HG03558 (cell line): ENCODE data around the gene CD82.

Source experiments
- ATAC-seq: cut with Tn5 transposase; IDR thresholded peaks from one replicate; pipeline ENCODE4 v1.9.1; 2021; ENCODE audit warnings: moderate number of reproducible peaks; ENCODE audit not compliant: unreplicated experiment; ENCODE audit errors: extremely low read depth

The CD82 gene

GRCh38 chr11:44596525-44597276 lies 31.2 kb downstream of the CD82 start:
- ATAC-seq: no peak

GRCh38 chr11:44597358-44598012 lies 32.0 kb downstream of the CD82 start:
- ATAC-seq: no peak

- ATAC-seq: no peak
Measured at GRCh38 chr11:44598831-44599230, 33.4 kb downstream of the CD82 start.

- no peak for ATAC-seq
Measured at GRCh38 chr11:44600261-44600660, 34.8 kb downstream of the CD82 start.

GRCh38 chr11:44600839-44601383 lies 35.4 kb downstream of the CD82 start:
- peak; percentile 25 for ATAC-seq

- ATAC-seq: no peak
Measured at GRCh38 chr11:44601471-44602370, 36.3 kb downstream of the CD82 start.

- ATAC-seq: no peak
Measured at GRCh38 chr11:44602891-44603310, 37.4 kb downstream of the CD82 start.

- ATAC-seq: no peak
Measured at GRCh38 chr11:44604171-44604581, 38.7 kb downstream of the CD82 start.

GRCh38 chr11:44605068-44605708 lies 39.7 kb downstream of the CD82 start:
- ATAC-seq: no peak

- no peak for ATAC-seq
Measured at GRCh38 chr11:44605965-44606364, 40.5 kb downstream of the CD82 start.

GRCh38 chr11:44606472-44606871 lies 41.0 kb downstream of the CD82 start:
- ATAC-seq: no peak

- no peak for ATAC-seq
Measured at GRCh38 chr11:44607319-44607962, 42.0 kb downstream of the CD82 start.

GRCh38 chr11:44607987-44608386 lies 42.5 kb downstream of the CD82 start:
- ATAC-seq: no peak

- ATAC-seq: no peak
Measured at GRCh38 chr11:44608651-44608990, 43.2 kb downstream of the CD82 start.

GRCh38 chr11:44608991-44609782 lies 43.7 kb downstream of the CD82 start:
- peak; percentile 40 for ATAC-seq

GRCh38 chr11:44609783-44610155 lies 44.3 kb downstream of the CD82 start:
- ATAC-seq: no peak

GRCh38 chr11:44610186-44610955 lies 44.9 kb downstream of the CD82 start:
- no peak for ATAC-seq

- ATAC-seq: no peak
Measured at GRCh38 chr11:44611088-44611487, 45.6 kb downstream of the CD82 start.
